DMS 273 treated with DMSO at 0.1 percent for 48 hours (cell line): ENCODE measurements around the gene SEL1L2.

ENCODE experiments used
- DNase-seq: peaks from one replicate; lab custom pipeline; 2025; lab: John Stamatoyannopoulos, UW

Gene SEL1L2

GRCh38 chr20:13865791-13866351 is 124.5 kb downstream of the SEL1L2 start:
- no peak for DNase-seq

GRCh38 chr20:13865156-13865555 is 125.3 kb downstream of the SEL1L2 start:
- DNase-seq = no peak

- DNase-seq = no peak
These were observed 127.2 kb downstream of the SEL1L2 start for GRCh38 chr20:13863244-13863643.

GRCh38 chr20:13862245-13862644 is 128.2 kb downstream of the SEL1L2 start:
- no peak for DNase-seq

GRCh38 chr20:13858871-13859270 is 131.5 kb downstream of the SEL1L2 start:
- no peak for DNase-seq

GRCh38 chr20:13858439-13858838 is 132.0 kb downstream of the SEL1L2 start:
- DNase-seq = no peak

GRCh38 chr20:13857961-13858360 is 132.5 kb downstream of the SEL1L2 start:
- no peak for DNase-seq

- no peak for DNase-seq
These were observed 133.1 kb downstream of the SEL1L2 start for GRCh38 chr20:13857304-13857703.

- no peak for DNase-seq
These were observed 134.1 kb downstream of the SEL1L2 start for GRCh38 chr20:13856354-13856753.

GRCh38 chr20:13855613-13856012 is 134.8 kb downstream of the SEL1L2 start:
- no peak for DNase-seq

GRCh38 chr20:13852306-13852705 is 138.1 kb downstream of the SEL1L2 start:
- no peak for DNase-seq

- no peak for DNase-seq
These were observed 139.1 kb downstream of the SEL1L2 start for GRCh38 chr20:13851279-13851678.

GRCh38 chr20:13844296-13844695 is 146.1 kb downstream of the SEL1L2 start:
- no peak for DNase-seq

- no peak for DNase-seq
These were observed 149.2 kb downstream of the SEL1L2 start for GRCh38 chr20:13841206-13841605.

GRCh38 chr20:13840093-13840465 is 150.3 kb downstream of the SEL1L2 start:
- no peak for DNase-seq

- no peak for DNase-seq
These were observed 150.9 kb downstream of the SEL1L2 start for GRCh38 chr20:13839421-13840092.

GRCh38 chr20:13838664-13839063 is 151.8 kb downstream of the SEL1L2 start:
- no peak for DNase-seq

- no peak for DNase-seq
These were observed 158.9 kb downstream of the SEL1L2 start for GRCh38 chr20:13831476-13831875.

GRCh38 chr20:13825465-13825864 is 164.9 kb downstream of the SEL1L2 start:
- no peak for DNase-seq

GRCh38 chr20:13824459-13824858 is 166.0 kb downstream of the SEL1L2 start:
- DNase-seq = no peak

- no peak for DNase-seq
These were observed 168.0 kb downstream of the SEL1L2 start for GRCh38 chr20:13822459-13822858.

- no peak for DNase-seq
These were observed 168.5 kb downstream of the SEL1L2 start for GRCh38 chr20:13821876-13822275.

GRCh38 chr20:13819885-13820645 is 170.3 kb downstream of the SEL1L2 start:
- peak; percentile 32 for DNase-seq
